ENCODE data around the gene WDR19.

Gene WDR19

DNA sequence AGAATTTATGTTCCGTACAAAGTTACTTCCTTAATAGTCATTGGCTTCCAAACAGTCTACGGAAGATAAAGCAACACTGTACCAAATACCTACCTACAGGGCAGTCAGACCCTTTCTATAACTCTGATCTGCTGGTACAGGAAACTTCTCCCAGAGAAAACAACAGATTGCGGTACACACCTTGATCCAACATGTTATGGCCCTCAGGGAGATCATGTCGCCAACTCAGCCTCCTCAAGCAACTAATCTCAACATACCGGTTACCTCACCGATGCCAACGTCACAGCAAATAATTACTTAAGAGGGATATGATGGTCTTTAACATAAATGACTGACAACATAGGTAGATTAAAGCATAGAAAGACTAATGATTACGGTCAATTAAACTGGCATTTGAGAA is 113.5 kb downstream of the WDR19 start:
- DNase-seq (ENCODE audit: low read depth in 2 of 2, low spot score in 1 of 2) = no peak

DNA sequence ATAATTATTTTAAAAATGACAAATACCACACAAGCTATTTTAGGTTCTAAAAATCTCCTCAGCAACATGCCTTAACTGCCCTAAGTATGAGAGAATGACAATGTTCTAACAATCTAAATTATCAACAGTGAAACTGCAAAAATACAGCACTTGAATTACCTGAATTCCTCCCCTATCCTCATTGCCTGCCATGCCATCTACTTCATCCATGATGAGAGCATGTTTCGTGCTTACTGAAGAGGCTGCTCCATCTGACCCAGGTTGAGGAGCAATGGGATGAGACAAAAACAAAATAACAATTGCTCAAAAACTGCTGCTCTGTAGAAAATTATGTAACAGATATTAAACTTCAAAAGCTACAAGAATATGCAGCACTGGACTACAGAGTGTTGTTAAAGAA is 120.6 kb downstream of the WDR19 start:
- no peak for DNase-seq (ENCODE audit: low read depth in 2 of 2, low spot score in 1 of 2)

DNA sequence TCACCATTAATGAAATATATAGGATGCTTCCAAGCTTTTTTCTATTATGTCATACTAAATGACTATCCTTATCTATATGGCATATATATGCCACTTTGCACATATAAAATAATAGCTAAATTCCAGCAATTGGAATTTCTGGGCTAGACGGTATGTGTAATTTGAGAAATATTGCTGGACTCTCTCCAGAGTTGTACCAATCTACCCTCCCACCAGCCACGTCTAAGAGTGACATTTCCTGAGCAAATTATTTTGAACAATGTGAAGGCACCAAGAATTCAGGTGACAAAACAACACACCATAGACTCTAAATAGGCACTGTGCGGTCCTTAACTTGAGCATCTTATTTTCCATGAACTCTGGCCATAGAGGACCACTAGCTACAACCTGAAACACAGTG is 121.5 kb downstream of the WDR19 start:
- DNase-seq (ENCODE audit: low read depth in 2 of 2, low spot score in 1 of 2) = no peak

DNA sequence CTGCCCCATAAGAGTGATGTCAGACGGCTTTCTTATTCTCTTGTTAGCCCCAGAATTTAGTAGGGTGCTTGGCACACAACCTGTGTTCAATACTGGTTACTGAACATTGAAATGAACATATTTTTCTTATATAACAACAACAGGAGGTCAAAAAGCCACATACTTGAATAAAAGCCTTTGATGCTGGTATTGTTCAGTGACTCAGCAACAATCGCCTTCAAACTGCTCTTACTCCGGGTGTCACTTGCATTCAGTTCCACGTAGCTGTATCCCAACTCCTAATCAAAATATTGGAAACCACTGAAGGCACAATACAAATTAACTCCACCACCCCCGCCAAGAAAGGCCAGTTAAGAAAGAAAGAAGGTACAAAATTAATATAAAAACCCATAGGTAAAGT is 122.3 kb downstream of the WDR19 start:
- DNase-seq (ENCODE audit: low read depth in 2 of 2, low spot score in 1 of 2) = no peak

DNA sequence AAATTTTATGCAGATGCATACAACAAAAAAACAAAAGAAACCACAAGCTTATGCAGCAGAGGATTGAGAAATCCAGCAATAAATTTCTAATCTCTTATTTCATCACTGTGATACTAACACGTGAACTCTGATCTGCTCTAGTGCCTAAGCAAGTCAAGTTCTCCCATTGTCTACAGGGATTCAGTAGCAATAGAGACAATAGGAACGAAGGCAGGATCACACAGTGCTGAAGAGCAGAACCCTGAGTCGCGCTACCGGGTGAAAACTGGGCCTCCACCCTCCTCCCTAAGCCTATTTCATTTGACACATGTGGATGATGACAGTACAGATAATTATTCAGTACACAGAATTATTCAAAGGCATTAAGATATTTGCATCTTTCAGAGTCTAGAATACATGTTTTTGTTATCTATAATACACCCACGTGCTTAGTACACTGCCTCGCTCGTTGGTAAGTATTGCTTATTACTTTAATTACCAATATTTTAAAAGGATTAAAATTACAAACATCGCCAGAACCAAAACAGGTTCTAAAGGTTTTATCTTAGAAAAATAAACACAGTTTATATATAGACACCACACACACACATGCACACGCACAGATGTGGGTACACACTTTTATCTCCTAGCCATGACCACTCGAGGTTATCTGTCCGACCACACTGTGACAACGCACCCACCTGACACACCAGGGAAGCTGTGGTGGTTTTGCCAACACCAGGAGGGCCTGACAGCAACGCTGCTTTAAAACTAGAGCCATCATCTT is 123.8 kb downstream of the WDR19 start:
- DNase-seq (ENCODE audit: low read depth in 2 of 2, low spot score in 1 of 2) = no peak

- DNase-seq (ENCODE audit: low read depth in 2 of 2, low spot score in 1 of 2) = no peak
Observed at GRCh38 chr4:39308611-39309010, 126.3 kb downstream of the WDR19 start.

GRCh38 chr4:39312816-39313215 is 130.5 kb downstream of the WDR19 start:
- no peak for DNase-seq (ENCODE audit: low read depth in 2 of 2, low spot score in 1 of 2)

DNA sequence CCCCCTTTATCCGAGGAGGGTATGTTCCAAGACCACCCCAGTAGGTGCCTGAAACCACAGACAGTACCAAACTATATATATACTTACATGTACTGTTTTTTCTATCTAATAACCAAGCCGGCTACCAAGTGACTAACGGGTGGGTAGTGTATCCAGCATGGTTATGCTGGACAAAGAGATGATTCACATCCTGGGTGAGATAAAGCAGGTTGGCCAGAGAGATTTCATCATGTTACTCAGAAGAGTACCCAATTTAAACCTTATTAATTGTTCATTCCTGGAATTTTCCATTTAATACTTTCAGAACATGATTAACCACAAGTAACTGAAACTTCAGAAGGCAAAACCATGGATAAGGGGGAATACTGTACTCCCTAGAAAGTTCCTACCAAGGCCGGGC is 137.3 kb downstream of the WDR19 start:
- DNase-seq (ENCODE audit: low read depth in 2 of 2, low spot score in 1 of 2) = no peak

GRCh38 chr4:39320381-39321115 is 138.2 kb downstream of the WDR19 start:
- DNase-seq (ENCODE audit: low read depth in 2 of 2, low spot score in 1 of 2) = no peak

- no peak for DNase-seq (ENCODE audit: low read depth in 2 of 2, low spot score in 1 of 2)
Observed at GRCh38 chr4:39323821-39324220, 141.5 kb downstream of the WDR19 start.

- DNase-seq (ENCODE audit: low read depth in 2 of 2, low spot score in 1 of 2) = no peak
Observed at GRCh38 chr4:39324446-39324845, 142.1 kb downstream of the WDR19 start.

- DNase-seq (ENCODE audit: low read depth in 2 of 2, low spot score in 1 of 2) = no peak
Observed at GRCh38 chr4:39324897-39325613, 142.7 kb downstream of the WDR19 start.

GRCh38 chr4:39326468-39326977 is 144.2 kb downstream of the WDR19 start:
- DNase-seq (ENCODE audit: low read depth in 2 of 2, low spot score in 1 of 2) = no peak

GRCh38 chr4:39330353-39330752 is 148.0 kb downstream of the WDR19 start:
- DNase-seq (ENCODE audit: low read depth in 2 of 2, low spot score in 1 of 2) = no peak

DNA sequence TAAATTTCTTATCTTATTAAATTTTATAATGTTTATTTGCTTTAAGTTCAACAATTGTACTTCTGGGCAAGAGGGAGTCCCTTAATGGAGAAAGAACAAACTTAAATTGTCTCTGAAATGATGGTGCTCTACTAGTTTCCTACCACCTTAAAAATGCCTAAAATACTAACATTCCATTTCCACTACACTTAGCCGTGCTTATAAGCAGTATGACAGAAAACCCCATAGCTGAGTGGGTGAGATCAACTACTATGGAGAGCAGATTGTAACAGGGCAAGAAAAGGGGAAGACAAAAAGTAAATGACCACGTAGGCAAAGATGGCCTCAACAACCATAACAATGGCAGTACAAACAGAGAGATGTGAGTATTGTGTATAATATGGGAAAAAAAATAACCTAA is 148.9 kb downstream of the WDR19 start:
- no peak for DNase-seq (ENCODE audit: low read depth in 2 of 2, low spot score in 1 of 2)

All from stimulated activated CD8-positive, alpha-beta memory T cell treated with anti-CD3 and anti-CD28 coated beads, Interleukin-4, amount 100 ng/mL, for 1 hour (primary cell).